HepG2 (cell line): ENCODE results near the gene VSTM1. TPM values are rescaled to one million over a fixed set of nuclear protein-coding genes. Genes with fewer than 3 reads are reported as not detected.
"Not testable (repeated sequence)": the region's sequence is repeated elsewhere in the genome, so short reads cannot be mapped to it uniquely, and the experiment has no call there.

Source experiments
- ARNT2 ChIP-seq: sonication (generic); formaldehyde crosslinking; IDR thresholded peaks from 2 replicates; pipeline ENCODE4 v1.8.0; 2022; ENCODE audit warnings: mild to moderate bottlenecking, low read depth, missing genetic modification reagents, moderate library complexity
- BORCS8-MEF2B ChIP-seq: sonication (generic); formaldehyde crosslinking; IDR thresholded peaks from 2 replicates; pipeline ENCODE4 v1.8.0; 2022; ENCODE audit warnings: mild to moderate bottlenecking, missing genetic modification reagents
- MTERF4 ChIP-seq: sonication (generic); formaldehyde crosslinking; IDR thresholded peaks from 2 replicates; pipeline ENCODE4 v1.8.0; 2023; ENCODE audit warnings: mild to moderate bottlenecking, missing genetic modification reagents
- MXD4 ChIP-seq: IDR thresholded peaks from 2 replicates; pipeline ENCODE4 v1.6.1; 2016; ENCODE audit warnings: mild to moderate bottlenecking, missing biosample characterization, missing genetic modification reagents
- THAP7 ChIP-seq: sonication (generic); formaldehyde crosslinking; IDR thresholded peaks from 2 replicates; pipeline ENCODE4 v1.8.1; 2023; ENCODE audit warnings: mild to moderate bottlenecking, missing genetic modification reagents
- ZBTB40 ChIP-seq, 2 experiments: fragments of 450-650 bp in 1 of 2; sonication (generic) in 1 of 2; formaldehyde crosslinking in 1 of 2; IDR thresholded peaks; 2 replicates each; pipeline versions ENCODE4 v1.6.1 to v1.8.0; 2016 to 2022; ENCODE audit warnings: antibody characterized with exemption in 1 of 2, mild to moderate bottlenecking in 1 of 2, missing genetic modification reagents in 1 of 2
- ZFP37 ChIP-seq: sonication (generic); formaldehyde crosslinking; IDR thresholded peaks from 2 replicates; pipeline ENCODE4 v1.4.0; 2020; ENCODE audit warnings: missing genetic modification reagents, borderline replicate concordance
- ZNF574 ChIP-seq: sonication (generic); formaldehyde crosslinking; IDR thresholded peaks from 2 replicates; pipeline ENCODE4 v1.4.0; 2020; ENCODE audit warnings: missing genetic modification reagents
- ZNF790 ChIP-seq: sonication (generic); formaldehyde crosslinking; IDR thresholded peaks from 2 replicates; pipeline ENCODE4 v1.8.0; 2022; ENCODE audit warnings: missing genetic modification reagents, mild to moderate bottlenecking, borderline replicate concordance
- ZXDC ChIP-seq: sonication (generic); formaldehyde crosslinking; IDR thresholded peaks from 2 replicates; pipeline ENCODE4 v1.5.0; 2020; ENCODE audit warnings: mild to moderate bottlenecking, missing genetic modification reagents
- polyA plus RNA-seq, 8 experiments: library from polyadenylated mRNA; depleted of rRNA in 3 of 8; stranded (reverse) in 7 of 8; unstranded in 1 of 8; fragments of >200 nt; fragmentation: Illumina TruSeq in 4 of 8; extraction: Trizol in 4 of 8; gene quantifications; 2 replicates each; pipeline versions ENCODE4 v1.2.1 to v1.2.3, GENCODE V29; 2011 to 2016; ENCODE audit warnings: low read depth in 4 of 8, missing spikeins in 1 of 8, mixed read lengths in 1 of 8; ENCODE audit not compliant: insufficient read depth in 1 of 8
- total RNA-seq, 5 experiments: library from RNA; depleted of rRNA; stranded (reverse); fragments of >200 nt; fragmentation: Illumina TruSeq; extraction: Trizol; gene quantifications; 2 replicates each; pipeline ENCODE4 v1.2.3, GENCODE V29; 2016; ENCODE audit warnings: low read depth in 1 of 5

VSTM1 gene
- total and polyA plus RNA-seq, 2 of the 13 experiments (the other 11 are each of a cell fraction or from before 2014, with no cell fraction given): not detected

GRCh38 chr19:54095859-54096616 is 32.3 kb upstream of the VSTM1 start (continued):
- TF ChIP-seq ZXDC (peak; percentile 71; the same call in 1 of the 2 replicates), ZFP37 (CRISPR knock-in tag) (peak; percentile 66; the same call in 1 of the 2 replicates), ZNF790 (CRISPR knock-in tag) (peak; percentile 51; the same call in 1 of the 2 replicates), BORCS8-MEF2B (peak; percentile 78), MXD4 (CRISPR knock-in tag) (peak; percentile 52; the same call in 1 of the 2 replicates), MTERF4 (CRISPR knock-in tag) (peak; percentile 74; the same call in 1 of the 2 replicates), ZBTB40 (CRISPR knock-in tag; IDR thresholded peaks at IDR 0.05) (peak; percentile 81; the same call in 1 of the 2 replicates), ZNF574 (CRISPR knock-in tag) (peak; percentile 73), THAP7 (peak; percentile 46; the same call in 1 of the 2 replicates), ARNT2 (peak; percentile 77)
- not testable (repeated sequence) for TF ChIP-seq ZBTB40 (IDR thresholded peaks at IDR 0.05)
